ENCODE measurements around the gene NTN1.
"Not testable (repeated sequence)": the region's sequence is repeated elsewhere in the genome, so short reads cannot be mapped to it uniquely, and the experiment has no call there.

Gene NTN1

DNA sequence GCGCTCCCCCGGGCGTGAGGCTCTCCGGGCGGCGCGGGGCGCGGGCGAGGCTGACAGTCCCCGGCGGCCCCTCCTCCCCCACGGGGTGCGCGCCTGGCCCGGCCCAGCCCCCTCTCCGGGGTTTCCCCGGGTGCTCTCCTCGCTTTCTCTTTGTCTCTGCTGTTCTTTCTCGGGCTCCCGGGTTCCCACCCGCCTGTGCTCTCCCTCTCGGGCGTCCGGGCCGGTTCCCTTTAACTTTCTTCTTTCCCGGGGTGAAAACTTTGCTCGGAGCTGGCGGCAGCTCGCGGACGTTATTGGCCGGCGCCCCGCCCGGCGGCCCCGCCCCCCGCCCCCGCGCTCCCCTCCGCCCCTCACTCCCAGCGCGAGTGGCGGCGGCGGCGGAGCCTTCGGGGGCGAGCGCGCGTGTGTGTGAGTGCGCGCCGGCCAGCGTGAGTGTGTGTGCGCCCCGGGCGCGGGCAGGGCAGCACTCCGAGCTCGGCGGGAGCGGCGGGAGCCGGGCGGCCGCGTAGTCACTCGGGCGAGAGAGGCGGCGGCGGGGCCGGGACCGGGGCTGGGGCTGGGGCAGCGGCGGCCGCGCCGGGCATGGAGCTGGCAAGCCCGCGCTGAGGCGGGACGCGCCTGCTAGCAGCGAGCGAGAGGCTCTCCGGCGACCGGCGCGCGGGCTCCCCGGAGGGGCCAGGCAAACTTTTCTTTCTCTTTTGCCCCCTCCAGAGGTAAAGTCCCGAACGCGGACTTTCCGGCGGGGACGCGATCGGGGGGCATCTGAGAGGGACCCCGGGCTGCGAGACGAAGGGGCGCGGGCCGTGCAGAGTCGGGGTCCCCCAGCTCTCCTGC is at the start of gene NTN1:
TSS of gene NTN1 (plus strand) at position 353 of the 834 bp plus-strand sequence. CDS start 864 bp downstream, outside the sequence.
- no peak for DNase-seq

GRCh38 chr17:8975091-8975725 is 46.1 kb upstream of the NTN1 start:
- DNase-seq, result no peak

DNA sequence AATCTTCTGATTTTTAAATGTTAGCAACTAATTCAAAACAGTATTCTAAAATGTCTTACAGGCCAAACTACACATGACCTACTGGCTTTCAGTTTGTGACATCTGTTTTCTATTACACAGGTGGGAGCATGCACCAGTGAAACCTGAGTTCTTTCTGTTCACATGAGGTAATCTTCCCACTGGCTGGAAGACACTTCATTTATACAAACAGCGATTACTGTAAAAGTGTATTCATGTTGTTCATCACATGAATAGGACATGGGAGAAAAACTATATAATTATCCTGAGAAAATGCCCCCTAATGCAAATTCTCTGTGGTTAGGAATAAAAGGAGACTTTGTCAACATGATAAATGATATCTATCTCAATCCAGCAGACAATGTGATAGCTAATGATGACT is 44.7 kb upstream of the NTN1 start:
- no peak for DNase-seq

- no peak for DNase-seq
Observed at GRCh38 chr17:8979715-8980114, 41.6 kb upstream of the NTN1 start.

DNA sequence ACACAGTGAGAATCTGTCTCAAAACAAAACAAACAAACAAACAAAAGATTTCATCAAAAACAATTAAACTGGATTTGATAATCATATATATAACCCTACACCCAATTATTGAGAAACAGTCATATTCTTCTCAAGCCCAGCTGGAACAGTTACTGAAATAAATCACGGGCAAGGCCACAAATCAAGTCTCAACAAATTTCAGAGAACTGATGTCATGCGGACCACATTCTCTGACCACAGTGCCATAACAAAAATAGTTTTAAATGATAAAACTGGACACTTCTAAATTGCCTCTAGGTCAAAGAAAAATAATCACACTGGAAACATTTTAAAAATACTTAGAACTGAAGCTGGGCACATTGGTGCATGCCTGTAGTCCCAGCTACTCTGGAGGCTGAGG is 39.9 kb upstream of the NTN1 start:
- no peak for DNase-seq

DNA sequence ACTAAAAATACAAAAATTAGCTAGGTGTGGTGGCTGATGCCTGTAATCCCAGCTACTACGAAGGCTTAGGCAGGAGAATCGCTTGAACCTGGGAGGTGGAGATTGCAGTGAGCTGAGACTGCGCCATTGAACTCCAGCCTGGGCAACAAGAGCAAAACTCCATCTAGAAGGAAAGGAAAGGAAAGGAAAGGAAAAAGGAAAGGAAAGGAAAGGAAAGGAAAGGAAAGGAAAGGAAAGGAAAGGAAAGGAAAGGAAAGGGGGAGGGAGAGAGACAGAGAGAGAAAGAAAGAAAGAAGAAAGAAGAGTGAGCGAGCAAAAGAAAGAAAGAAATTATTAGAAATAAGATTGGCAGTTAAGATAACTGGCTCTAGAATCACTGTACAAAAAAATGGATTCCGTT is 37.1 kb upstream of the NTN1 start:
- DNase-seq, result not testable (repeated sequence)

DNA sequence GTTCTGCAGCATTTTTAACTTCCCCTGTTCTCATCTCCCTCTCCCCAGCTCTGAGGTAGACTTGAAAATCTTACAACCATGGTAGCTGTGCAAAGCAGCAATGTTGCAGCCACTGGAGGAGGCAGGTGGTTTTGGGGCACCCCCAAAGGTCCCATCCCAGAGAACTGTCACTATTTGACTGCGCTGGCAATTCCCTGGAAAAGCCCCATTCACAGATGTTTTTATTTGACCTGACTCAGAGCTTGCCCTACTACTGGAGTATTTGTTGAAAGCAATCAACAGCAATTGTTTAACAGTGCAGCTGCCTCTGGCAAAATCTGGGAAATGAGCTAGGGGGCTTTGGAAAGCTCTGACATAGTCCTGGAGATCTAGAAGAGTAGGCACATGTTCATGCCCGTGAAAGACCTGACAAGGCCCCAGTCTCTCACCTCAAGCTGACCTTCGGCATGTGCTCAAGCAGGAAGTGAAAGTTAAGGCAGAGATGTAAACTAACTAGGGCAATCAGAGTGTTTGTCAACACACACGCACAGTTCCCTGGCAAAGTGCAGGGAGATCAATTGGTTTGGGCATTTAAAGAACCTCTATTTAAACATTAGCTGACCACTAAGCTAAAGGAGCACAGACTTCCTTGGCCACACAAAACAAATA is 36.1 kb upstream of the NTN1 start:
- no peak for DNase-seq

DNA sequence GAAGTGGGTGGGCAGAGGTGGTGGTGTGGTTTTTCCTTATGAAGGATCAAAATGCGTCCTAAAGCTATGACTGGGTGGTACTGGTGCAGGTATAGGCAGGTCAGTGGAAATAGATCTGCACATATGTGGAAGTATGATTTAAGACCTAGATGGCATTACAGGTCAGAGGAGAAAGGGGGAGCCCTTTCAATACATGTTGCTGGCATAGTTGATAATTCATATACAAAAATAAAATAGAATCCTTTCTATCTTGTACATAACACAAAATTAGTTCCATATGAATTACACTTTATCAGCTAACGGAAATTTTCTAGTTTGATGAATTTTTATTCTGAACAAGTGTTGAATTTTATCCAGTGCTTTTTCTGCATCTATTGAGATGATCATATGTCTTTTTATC is 35.0 kb upstream of the NTN1 start:
- DNase-seq, result no peak

GRCh38 chr17:8988263-8988935 is 32.9 kb upstream of the NTN1 start:
- DNase-seq, result not testable (repeated sequence)

GRCh38 chr17:8991514-8992285 is 29.6 kb upstream of the NTN1 start:
- DNase-seq, result peak; percentile 2

DNA sequence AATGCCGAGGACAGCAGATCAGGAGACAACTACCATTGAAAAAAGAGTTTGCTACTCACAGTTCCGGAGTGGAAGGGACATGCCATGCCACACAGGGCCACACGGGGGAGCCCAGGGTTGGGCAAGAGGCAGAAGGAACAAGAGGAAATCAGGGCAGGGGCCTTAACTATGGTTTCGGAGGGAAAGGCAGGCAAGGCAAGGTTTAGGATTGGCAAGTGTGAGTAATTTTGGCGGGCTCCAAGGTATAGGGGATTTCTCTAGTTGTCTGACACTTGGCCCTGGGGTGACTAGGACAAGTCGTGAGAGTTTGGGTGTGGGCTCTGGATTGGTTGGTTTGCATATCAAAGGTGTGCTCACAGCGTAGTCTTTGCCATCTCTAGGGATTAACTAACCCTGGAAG is 27.0 kb upstream of the NTN1 start:
- no peak for DNase-seq

GRCh38 chr17:8995711-8996110 is 25.6 kb upstream of the NTN1 start:
- no peak for DNase-seq

GRCh38 chr17:8997994-8998628 is 23.2 kb upstream of the NTN1 start:
- DNase-seq, result no peak

DNA sequence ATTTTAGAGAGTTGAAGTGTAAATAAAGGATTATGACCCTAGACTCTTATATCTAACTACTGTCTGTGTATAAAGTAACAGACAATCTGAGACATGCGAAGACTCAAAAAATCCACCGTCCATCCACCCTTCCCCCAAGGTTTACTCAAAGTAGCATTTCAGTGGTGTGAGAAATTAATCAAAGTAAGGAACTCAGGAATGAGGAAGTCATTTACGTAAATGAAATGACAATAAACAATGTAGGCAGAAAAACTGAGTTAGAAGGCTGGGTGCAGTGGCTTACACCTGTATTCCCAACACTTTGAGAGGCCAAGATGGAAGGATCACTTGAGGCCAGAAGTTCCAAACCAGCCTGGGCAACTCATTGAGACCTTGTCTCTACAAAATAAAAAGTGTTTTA is 19.8 kb upstream of the NTN1 start:
- no peak for DNase-seq

DNA sequence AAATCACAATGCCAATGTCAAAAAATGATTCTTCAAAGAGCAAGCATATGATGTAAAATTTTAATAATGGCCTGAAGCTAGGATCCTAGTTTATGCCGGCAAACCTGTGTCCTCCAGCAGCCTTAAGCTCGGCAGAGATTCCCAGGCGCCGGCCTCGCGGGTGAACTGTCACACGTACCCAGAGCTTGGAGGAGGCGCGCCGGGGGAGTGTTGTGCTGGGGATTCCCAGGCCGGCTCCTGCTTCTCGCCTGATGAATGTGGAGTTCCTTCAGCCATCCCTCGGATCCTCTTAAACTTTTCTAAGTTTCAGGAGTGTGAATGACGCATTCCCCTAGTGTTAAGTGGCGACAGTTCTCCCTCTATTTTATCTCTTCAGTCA is 19.1 kb upstream of the NTN1 start:
- no peak for DNase-seq

- DNase-seq, result no peak
Observed at GRCh38 chr17:9002606-9003354, 18.5 kb upstream of the NTN1 start.

DNA sequence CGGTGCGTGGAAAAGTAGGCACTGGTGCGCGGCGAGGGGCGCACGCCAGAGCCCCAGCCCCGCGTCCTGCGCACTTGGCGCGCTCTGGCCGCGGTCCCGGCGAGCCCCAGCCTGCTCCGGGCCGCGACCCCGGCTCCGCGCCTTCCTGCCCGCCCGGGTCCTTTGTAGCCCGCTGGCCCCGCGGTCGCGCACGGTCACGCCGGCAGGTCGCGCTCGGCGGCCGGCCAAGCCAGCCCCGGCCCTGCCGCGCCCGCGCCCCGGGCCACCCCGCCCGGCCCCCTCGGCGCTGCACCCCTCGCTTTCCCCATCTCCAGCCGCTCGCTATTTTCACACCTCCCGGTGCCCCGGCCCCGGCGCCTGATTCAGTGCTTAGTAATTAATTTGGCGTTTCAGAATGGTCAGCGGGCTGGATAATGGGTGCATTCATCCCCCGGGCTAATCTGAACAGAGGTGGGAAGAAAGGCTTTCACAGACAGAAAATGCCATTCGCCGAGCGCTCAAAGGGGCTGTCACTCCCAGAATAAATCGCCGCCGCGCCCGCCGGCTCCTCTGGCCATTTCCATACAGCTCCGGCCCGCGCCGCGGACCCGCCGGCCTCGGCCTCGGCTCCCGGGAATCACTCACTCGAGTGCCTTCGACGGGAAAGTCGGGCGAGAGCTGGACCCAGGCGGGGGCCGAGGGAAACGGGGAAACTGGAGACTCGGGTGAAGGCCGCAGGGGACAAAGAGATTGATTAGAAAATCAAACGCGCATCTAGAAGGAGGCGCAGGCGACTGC is 17.8 kb upstream of the NTN1 start:
- no peak for DNase-seq

DNA sequence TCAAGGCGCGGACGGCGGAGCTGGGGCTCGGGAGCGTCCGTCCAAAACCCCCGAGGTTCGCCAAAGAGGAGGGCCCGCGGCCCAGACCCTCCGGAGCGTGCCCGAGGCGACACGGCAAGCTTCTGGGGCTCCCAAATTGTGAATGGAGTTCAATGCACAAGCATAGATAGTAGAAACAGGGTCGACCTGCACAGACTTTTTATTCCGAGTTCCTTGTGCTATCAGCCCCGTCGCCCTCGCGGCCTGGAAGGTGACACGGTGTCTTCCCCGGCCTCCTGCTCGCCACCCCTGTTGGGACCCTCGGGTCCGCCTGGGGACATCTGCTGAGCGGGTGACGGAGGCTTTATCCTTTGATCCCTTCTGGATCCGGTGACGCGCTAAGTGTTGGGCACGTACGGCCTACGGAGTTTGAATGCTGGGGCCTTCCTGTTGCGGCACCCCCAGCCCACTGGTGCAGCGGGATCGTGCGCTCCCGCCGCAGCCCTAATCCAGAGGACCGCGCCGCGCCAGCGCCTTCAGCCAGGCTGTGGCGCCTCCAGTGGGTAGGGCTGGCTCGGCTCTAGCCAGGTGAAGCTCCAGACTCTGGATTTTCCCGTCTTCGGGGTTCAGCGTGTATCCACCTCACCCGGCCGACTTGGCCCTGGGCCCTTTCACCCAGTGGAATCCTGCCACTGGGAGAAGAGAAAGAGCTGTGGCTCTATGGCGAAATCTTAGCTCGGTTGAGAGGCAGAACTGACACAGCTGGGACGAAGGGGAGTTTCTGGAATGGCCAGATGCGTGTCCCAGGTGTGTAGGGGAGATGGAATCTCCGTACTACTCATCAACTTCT is 17.0 kb upstream of the NTN1 start:
- no peak for DNase-seq

- DNase-seq, result no peak
Observed at GRCh38 chr17:9004961-9005285, 16.4 kb upstream of the NTN1 start.
